H7 (cell line): ENCODE results near the gene TMA7B. TPM values are rescaled to one million over a fixed set of nuclear protein-coding genes. Genes with fewer than 3 reads are reported as not detected.
"Not testable (repeated sequence)": the region's sequence is repeated elsewhere in the genome, so short reads cannot be mapped to it uniquely, and the experiment has no call there.

Source experiments
- DNase-seq: peaks from one replicate; pipeline ENCODE4 v3.0.0; 2012
- H3K27me3 ChIP-seq: 2 replicates; pipeline ENCODE4 v1.6.0; 2011; ENCODE audit warnings: mild to moderate bottlenecking, low read length; ENCODE audit not compliant: control insufficient read depth, insufficient read depth
- H3K36me3 ChIP-seq: replicated peaks from 2 replicates; pipeline ENCODE4 v1.5.1; 2011; ENCODE audit warnings: low read length; ENCODE audit not compliant: control insufficient read depth, insufficient read depth
- H3K4me3 ChIP-seq: 2 replicates; pipeline ENCODE4 v1.5.1; 2011; ENCODE audit warnings: low read depth, mild to moderate bottlenecking, control low read depth, low read length, moderate library complexity; ENCODE audit not compliant: insufficient read depth
- total RNA-seq: library from RNA; depleted of rRNA; stranded (reverse); fragments of >200 nt; shearing (Covaris generic); gene quantifications from 2 replicates; pipeline ENCODE4 v1.2.3, GENCODE V29; 2014

TMA7B gene
- total RNA-seq, 1 experiment from 2014 or later: not detected

- not testable (repeated sequence) for H3K4me3 ChIP-seq, DNase-seq, H3K36me3 ChIP-seq, H3K27me3 ChIP-seq
Observed at GRCh38 chr22:39992894-39993293, 32.7 kb downstream of the TMA7B start.

GRCh38 chr22:39994041-39994565 is 33.9 kb downstream of the TMA7B start:
- H3K4me3 ChIP-seq: peak overlapping the region; percentile 41
- no peaks in the 10 kb centered on the region for H3K36me3 ChIP-seq
- DNase-seq: no peak
- H3K27me3 ChIP-seq: peaks cover 9% of the 10 kb centered on the region

GRCh38 chr22:39994566-39995392 is 34.6 kb downstream of the TMA7B start, which contains the start of gene FAM83F:
TSS of gene FAM83F (plus strand) at chr22:39994954. CDS start at chr22:39995043, 89 bp downstream.
- H3K4me3 ChIP-seq: peak within 1 kb of the TSS; percentile 75
- peak; percentile 99 for DNase-seq
- H3K36me3 ChIP-seq: no peaks in the 10 kb centered on the region
- peaks cover 7% of the 10 kb centered on the region for H3K27me3 ChIP-seq

- Histone ChIP-seq H3K36me3 (no peaks in the 10 kb centered on the region), H3K27me3 (peaks cover 7% of the 10 kb centered on the region), H3K4me3 (peak overlapping the region; percentile 75)
- peak; percentile 68 for DNase-seq
Observed at GRCh38 chr22:39995393-39996252, 35.4 kb downstream of the TMA7B start.

- Histone ChIP-seq H3K36me3 (no peaks in the 10 kb centered on the region), H3K4me3 (peak overlapping the region; percentile 75; the same call in 1 of the 2 replicates), H3K27me3 (peaks cover 7% of the 10 kb centered on the region)
- no peak for DNase-seq
Observed at GRCh38 chr22:39996732-39997131, 36.5 kb downstream of the TMA7B start.

GRCh38 chr22:39997421-39997820 is 37.2 kb downstream of the TMA7B start:
- DNase-seq: no peak
- H3K36me3 ChIP-seq: no peaks in the 10 kb centered on the region
- H3K4me3 ChIP-seq: no peak overlapping the region
- peaks cover 7% of the 10 kb centered on the region for H3K27me3 ChIP-seq

GRCh38 chr22:39997939-39998726 is 37.9 kb downstream of the TMA7B start:
- H3K27me3 ChIP-seq: peaks cover 7% of the 10 kb centered on the region
- no peaks in the 10 kb centered on the region for H3K36me3 ChIP-seq
- no peak overlapping the region for H3K4me3 ChIP-seq
- peak; percentile 86 for DNase-seq

- Histone ChIP-seq H3K27me3 (peaks cover 5% of the 10 kb centered on the region), H3K36me3 (no peaks in the 10 kb centered on the region), H3K4me3 (no peak overlapping the region)
- DNase-seq: no peak
Observed at GRCh38 chr22:39999144-39999757, 39.1 kb downstream of the TMA7B start.

GRCh38 chr22:40000171-40000570 is 40.0 kb downstream of the TMA7B start:
- Histone ChIP-seq H3K27me3 (peaks cover 1% of the 10 kb centered on the region; the same call in 1 of the 2 replicates), H3K36me3 (no peaks in the 10 kb centered on the region), H3K4me3 (no peak overlapping the region)
- no peak for DNase-seq

GRCh38 chr22:40001106-40001505 is 40.9 kb downstream of the TMA7B start:
- H3K27me3 ChIP-seq: no peaks in the 10 kb centered on the region
- no peak for DNase-seq
- H3K4me3 ChIP-seq: no peak overlapping the region
- H3K36me3 ChIP-seq: no peaks in the 10 kb centered on the region

GRCh38 chr22:40001800-40002577 is 41.8 kb downstream of the TMA7B start:
- peak; percentile 77 for DNase-seq
- H3K36me3 ChIP-seq: no peaks in the 10 kb centered on the region
- no peaks in the 10 kb centered on the region for H3K27me3 ChIP-seq
- H3K4me3 ChIP-seq: no peak overlapping the region

GRCh38 chr22:40002935-40003715 is 42.9 kb downstream of the TMA7B start:
- H3K36me3 ChIP-seq: no peaks in the 10 kb centered on the region
- no peak overlapping the region for H3K4me3 ChIP-seq
- H3K27me3 ChIP-seq: no peaks in the 10 kb centered on the region
- no peak for DNase-seq
